Measurements from ENCODE around the gene NPR2.

GRCh38 chr9:35856206-35856605 is 64.8 kb downstream of the NPR2 start:
- TF ChIP-seq CTCF (conservative IDR thresholded peaks at IDR 0.05 in 1 of 2, IDR thresholded peaks at IDR 0.05 in 1 of 2; ENCODE audit: extremely low read depth in 1 of 2, insufficient read depth in 1 of 2, low read depth in 1 of 2, low read length in 2 of 2): no peak
- no peak for TF ChIP-seq EZH2 (IDR thresholded peaks at IDR 0.05; ENCODE audit: borderline replicate concordance, low read length)
